HepG2 (cell line): ENCODE measurements around the gene PFDN5. TPM values are rescaled to one million over a fixed set of nuclear protein-coding genes. Genes with fewer than 3 reads are reported as not detected.

ENCODE experiments used
- ATAC-seq: fragments of 200-7000 bp; cut with Tn5 transposase; 3 replicates; pipeline ENCODE4 v1.9.1; 2020; ENCODE audit warnings: mild to moderate bottlenecking, moderate library complexity
- BruUV-seq: library from RNA; stranded (reverse); fragments of 400-500 nt; replicated peaks from 2 replicates; lab custom pipeline; 2021; lab: Mats Ljungman, UMichigan
- CTCF ChIA-PET: fragments of 300-600 bp; formaldehyde crosslinking; extraction: SDS; loops from one replicate; lab custom pipeline; 2021; ENCODE audit warnings: low total read pairs, inconsistent platforms, low intra/inter-chr PET ratio; lab: Yijun Ruan, JAX
- POLR2A ChIA-PET: fragments of 350-600 bp; sonication (Branson Sonifier 250); formaldehyde crosslinking; loops from one replicate; lab custom pipeline; 2020; ENCODE audit warnings: antibody characterized with exemption, inconsistent platforms; lab: Yijun Ruan, JAX
- DNase-seq: peaks from one replicate; pipeline ENCODE4 v3.0.0-alpha.2; 2015; ENCODE audit warnings: low spot score
- FAIRE-seq: peaks from 3 replicates; lab custom pipeline; 2011; peaks lifted over from hg19 to GRCh38; lab: Jason Lieb, UNC
- H2AFZ ChIP-seq: one replicate; pipeline ENCODE4 v1.6.1; 2011; ENCODE audit warnings: low read length, inconsistent platforms
- H3K27ac ChIP-seq: fragments of 300-600 bp; 3 replicates; pipeline ENCODE4 v1.8.0; 2011; ENCODE audit warnings: mixed run types, mild to moderate bottlenecking, mixed read lengths, low read length, inconsistent platforms; ENCODE audit not compliant: insufficient read depth; ENCODE audit errors: extremely low read length
- H3K27me3 ChIP-seq, 2 experiments: fragments of 200-600 bp in 1 of 2; 2 replicates in 1 of 2; 3 replicates in 1 of 2; pipeline versions ENCODE4 v1.6.0 to v1.8.0; 2011; ENCODE audit warnings: low read length in 2 of 2, mild to moderate bottlenecking in 2 of 2, moderate library complexity in 2 of 2, inconsistent platforms in 1 of 2; ENCODE audit not compliant: insufficient read depth in 2 of 2, control insufficient read depth in 1 of 2
- H3K36me3 ChIP-seq, 2 experiments: fragments of 200-600 bp in 1 of 2; replicated peaks in 1 of 2; 2 replicates in 1 of 2; 3 replicates in 1 of 2; pipeline versions ENCODE4 v1.5.1 to v1.8.0; 2011; ENCODE audit warnings: low read length in 2 of 2, inconsistent platforms in 1 of 2; ENCODE audit not compliant: insufficient read depth in 2 of 2, control insufficient read depth in 1 of 2
- H3K4me1 ChIP-seq: 2 replicates; pipeline ENCODE4 v1.5.1; 2012; ENCODE audit warnings: low read length, inconsistent platforms; ENCODE audit not compliant: insufficient read depth
- H3K4me2 ChIP-seq: 2 replicates; pipeline ENCODE4 v1.6.0; 2011; ENCODE audit warnings: low read depth, low read length, inconsistent platforms
- H3K4me3 ChIP-seq, 3 experiments: fragments of 200-600 bp in 1 of 3; sonication (generic), shearing (Covaris generic) in 1 of 3; replicated peaks in 1 of 3; 2 replicates each; pipeline ENCODE4 v1.5.1; 2011 to 2016; ENCODE audit warnings: low read length in 3 of 3, inconsistent platforms in 2 of 3, low read depth in 2 of 3, mild to moderate bottlenecking in 2 of 3, control low read depth in 1 of 3, mixed read lengths in 1 of 3; ENCODE audit not compliant: insufficient read depth in 1 of 3
- H3K79me2 ChIP-seq: one replicate; pipeline ENCODE4 v1.6.1; 2011; ENCODE audit warnings: low read length, inconsistent platforms; ENCODE audit not compliant: insufficient read depth
- H3K9ac ChIP-seq: 2 replicates; pipeline ENCODE4 v1.6.0; 2011; ENCODE audit warnings: mild to moderate bottlenecking, low read depth, low read length, inconsistent platforms; ENCODE audit not compliant: insufficient read depth
- H3K9me3 ChIP-seq: 2 replicates; pipeline ENCODE4 v1.5.1; 2012; ENCODE audit warnings: mild to moderate bottlenecking, low read length
- H4K20me1 ChIP-seq: 2 replicates; pipeline ENCODE4 v1.6.0; 2011; ENCODE audit warnings: inconsistent platforms, mild to moderate bottlenecking, low read length, moderate library complexity; ENCODE audit not compliant: insufficient read depth
- CHD4 ChIP-seq: fragments of 200-600 bp; sonication (generic); IDR thresholded peaks from 2 replicates; pipeline ENCODE4 v1.7.0; 2017; ENCODE audit warnings: mild to moderate bottlenecking, low read length, borderline replicate concordance
- LCORL ChIP-seq, 2 experiments: fragments of 450-650 bp in 1 of 2; sonication (generic) in 1 of 2; formaldehyde crosslinking in 1 of 2; IDR thresholded peaks; 2 replicates each; pipeline versions ENCODE4 v1.5.0 to v1.6.1; 2017 to 2020; ENCODE audit warnings: antibody characterized with exemption in 1 of 2, missing genetic modification reagents in 1 of 2
- MTA1 ChIP-seq: sonication (generic); formaldehyde crosslinking; IDR thresholded peaks from 2 replicates; pipeline ENCODE4 v1.4.0; 2020; ENCODE audit warnings: missing genetic modification reagents, mild to moderate bottlenecking, borderline replicate concordance
- SNAI1 ChIP-seq: sonication (generic); formaldehyde crosslinking; IDR thresholded peaks from 2 replicates; pipeline ENCODE4 v1.5.0; 2020; ENCODE audit warnings: mild to moderate bottlenecking, missing genetic modification reagents, borderline replicate concordance
- TMF1 ChIP-seq: sonication (generic); formaldehyde crosslinking; IDR thresholded peaks from 2 replicates; pipeline ENCODE4 v1.8.1; 2022; ENCODE audit warnings: low read depth, missing genetic modification reagents
- WIZ ChIP-seq: sonication (generic); formaldehyde crosslinking; IDR thresholded peaks from 2 replicates; pipeline ENCODE4 v1.5.1; 2020; ENCODE audit warnings: mild to moderate bottlenecking, missing genetic modification reagents
- ZBTB3 ChIP-seq: sonication (generic); formaldehyde crosslinking; IDR thresholded peaks from 2 replicates; pipeline ENCODE4 v1.4.0; 2020; ENCODE audit warnings: low read depth, mild to moderate bottlenecking, moderate library complexity, missing genetic modification reagents, borderline replicate concordance
- ZMYM3 ChIP-seq: sonication (generic); formaldehyde crosslinking; IDR thresholded peaks from 2 replicates; pipeline ENCODE4 v1.5.1; 2020; ENCODE audit warnings: mild to moderate bottlenecking, missing genetic modification reagents
- ZNF317 ChIP-seq: sonication (generic); formaldehyde crosslinking; IDR thresholded peaks from 2 replicates; pipeline ENCODE4 v1.5.0; 2020; ENCODE audit warnings: mild to moderate bottlenecking, missing genetic modification reagents
- ZNF484 ChIP-seq: sonication (generic); formaldehyde crosslinking; IDR thresholded peaks from 2 replicates; pipeline ENCODE4 v1.5.1; 2020; ENCODE audit warnings: mild to moderate bottlenecking, low read depth, missing genetic modification reagents, borderline replicate concordance
- ZNF614 ChIP-seq: IDR thresholded peaks from 2 replicates; pipeline ENCODE4 v1.6.1; 2018; ENCODE audit warnings: missing biosample characterization, missing genetic modification reagents, inconsistent platforms, borderline replicate concordance
- ZNF841 ChIP-seq: sonication (generic); formaldehyde crosslinking; IDR thresholded peaks from 2 replicates; pipeline ENCODE4 v1.8.1; 2023; ENCODE audit warnings: missing genetic modification reagents, borderline replicate concordance
- ZNF878 ChIP-seq: sonication (generic); formaldehyde crosslinking; IDR thresholded peaks from 2 replicates; pipeline ENCODE4 v1.8.1; 2023; ENCODE audit warnings: mild to moderate bottlenecking, missing genetic modification reagents, moderate library complexity
- WGBS: methylation state at CpG from one replicate; pipeline ENCODE4 v1.1.6; 2017; ENCODE audit warnings: low lambda C conversion rate; 5-methylcytosine and 5-hydroxymethylcytosine counted together
- in situ Hi-C: cut with HindIII; loops from 2 replicates; pipeline ENCODE4 v1.10.0; 2017; ENCODE audit warnings: low pct_unique_long_range_greater_than_20kb; ENCODE audit not compliant: extremely low pct_ligation_motif_present
- intact Hi-C: fragments of 100-400 bp; cut with micrococcal nuclease; formaldehyde crosslinking; loops from one replicate; pipeline ENCODE4 v1.10.0; 2022; ENCODE audit not compliant: unreplicated experiment
- polyA plus RNA-seq, 8 experiments: library from polyadenylated mRNA; depleted of rRNA in 3 of 8; stranded (reverse) in 7 of 8; unstranded in 1 of 8; fragments of >200 nt; fragmentation: Illumina TruSeq in 4 of 8; extraction: Trizol in 4 of 8; gene quantifications; 2 replicates each; pipeline versions ENCODE4 v1.2.1 to v1.2.3, GENCODE V29; 2011 to 2016; ENCODE audit warnings: low read depth in 4 of 8, missing spikeins in 1 of 8, mixed read lengths in 1 of 8; ENCODE audit not compliant: insufficient read depth in 1 of 8
- total RNA-seq, 5 experiments: library from RNA; depleted of rRNA; stranded (reverse); fragments of >200 nt; fragmentation: Illumina TruSeq; extraction: Trizol; gene quantifications; 2 replicates each; pipeline ENCODE4 v1.2.3, GENCODE V29; 2016; ENCODE audit warnings: low read depth in 1 of 5
- TF ChIP-seq, protein P1 (sequence below): IDR thresholded peaks from 2 replicates; pipeline ENCODE4 v1.6.1; 2016; ENCODE audit warnings: missing compliant biosample characterization, missing genetic modification reagents, borderline replicate concordance
- TF ChIP-seq, protein P2 (sequence below): sonication (generic); formaldehyde crosslinking; IDR thresholded peaks from 2 replicates; pipeline ENCODE4 v1.5.1; 2020; ENCODE audit warnings: mild to moderate bottlenecking, moderate library complexity, missing genetic modification reagents
- TF ChIP-seq, protein P3 (sequence below): sonication (generic); formaldehyde crosslinking; conservative IDR thresholded peaks from 2 replicates; pipeline ENCODE4 v1.4.0; 2020; ENCODE audit warnings: missing genetic modification reagents
- TF ChIP-seq, protein P4 (sequence below): sonication (generic); formaldehyde crosslinking; IDR thresholded peaks from 2 replicates; pipeline ENCODE4 v1.4.0; 2020; ENCODE audit warnings: mild to moderate bottlenecking, missing genetic modification reagents

PFDN5 gene
- total and polyA plus RNA-seq, 2 of the 13 experiments (the other 11 are each of a cell fraction or from before 2014, with no cell fraction given) = 449 to 462 TPM

DNA sequence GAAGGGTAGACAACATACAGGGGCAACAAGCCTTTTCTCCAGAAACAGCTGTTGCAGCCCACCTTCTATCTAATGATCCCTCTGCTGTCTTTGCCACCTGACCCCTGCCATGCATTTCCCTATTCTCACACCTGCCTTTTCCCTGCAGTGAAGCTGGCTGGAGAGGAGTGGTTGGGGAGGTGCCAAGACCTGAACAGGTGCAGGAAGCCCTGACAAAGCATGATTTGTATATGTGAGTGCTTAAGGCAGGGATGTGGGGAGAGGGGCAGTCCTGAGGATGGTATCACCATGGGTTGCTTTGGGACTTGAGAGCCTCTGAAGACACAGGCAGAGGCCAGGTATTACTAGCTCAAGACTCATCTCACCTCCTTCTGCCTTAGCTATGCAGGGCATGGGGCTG is 2.9 kb upstream of the PFDN5 start (continued):
- TF ChIP-seq SNAI1 (CRISPR knock-in tag) (no peak), LCORL (IDR thresholded peaks at IDR 0.05) (no peak), LCORL (CRISPR knock-in tag; IDR thresholded peaks at IDR 0.05) (no peak), ZNF841 (CRISPR knock-in tag) (no peak), ZMYM3 (CRISPR knock-in tag) (no peak), MTA1 (CRISPR knock-in tag) (no peak), ZNF484 (no peak)
- TF ChIP-seq, protein P1, sequence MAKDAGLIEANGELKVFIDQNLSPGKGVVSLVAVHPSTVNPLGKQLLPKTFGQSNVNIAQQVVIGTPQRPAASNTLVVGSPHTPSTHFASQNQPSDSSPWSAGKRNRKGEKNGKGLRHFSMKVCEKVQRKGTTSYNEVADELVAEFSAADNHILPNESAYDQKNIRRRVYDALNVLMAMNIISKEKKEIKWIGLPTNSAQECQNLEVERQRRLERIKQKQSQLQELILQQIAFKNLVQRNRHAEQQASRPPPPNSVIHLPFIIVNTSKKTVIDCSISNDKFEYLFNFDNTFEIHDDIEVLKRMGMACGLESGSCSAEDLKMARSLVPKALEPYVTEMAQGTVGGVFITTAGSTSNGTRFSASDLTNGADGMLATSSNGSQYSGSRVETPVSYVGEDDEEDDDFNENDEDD (CRISPR knock-in tag) = no peak
- TF ChIP-seq, protein P2, sequence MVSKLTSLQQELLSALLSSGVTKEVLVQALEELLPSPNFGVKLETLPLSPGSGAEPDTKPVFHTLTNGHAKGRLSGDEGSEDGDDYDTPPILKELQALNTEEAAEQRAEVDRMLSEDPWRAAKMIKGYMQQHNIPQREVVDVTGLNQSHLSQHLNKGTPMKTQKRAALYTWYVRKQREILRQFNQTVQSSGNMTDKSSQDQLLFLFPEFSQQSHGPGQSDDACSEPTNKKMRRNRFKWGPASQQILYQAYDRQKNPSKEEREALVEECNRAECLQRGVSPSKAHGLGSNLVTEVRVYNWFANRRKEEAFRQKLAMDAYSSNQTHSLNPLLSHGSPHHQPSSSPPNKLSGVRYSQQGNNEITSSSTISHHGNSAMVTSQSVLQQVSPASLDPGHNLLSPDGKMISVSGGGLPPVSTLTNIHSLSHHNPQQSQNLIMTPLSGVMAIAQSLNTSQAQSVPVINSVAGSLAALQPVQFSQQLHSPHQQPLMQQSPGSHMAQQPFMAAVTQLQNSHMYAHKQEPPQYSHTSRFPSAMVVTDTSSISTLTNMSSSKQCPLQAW (CRISPR knock-in tag) = no peak
- TF ChIP-seq, protein P3, sequence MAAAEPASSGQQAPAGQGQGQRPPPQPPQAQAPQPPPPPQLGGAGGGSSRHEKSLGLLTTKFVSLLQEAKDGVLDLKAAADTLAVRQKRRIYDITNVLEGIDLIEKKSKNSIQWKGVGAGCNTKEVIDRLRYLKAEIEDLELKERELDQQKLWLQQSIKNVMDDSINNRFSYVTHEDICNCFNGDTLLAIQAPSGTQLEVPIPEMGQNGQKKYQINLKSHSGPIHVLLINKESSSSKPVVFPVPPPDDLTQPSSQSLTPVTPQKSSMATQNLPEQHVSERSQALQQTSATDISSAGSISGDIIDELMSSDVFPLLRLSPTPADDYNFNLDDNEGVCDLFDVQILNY (CRISPR knock-in tag) = no peak

DNA sequence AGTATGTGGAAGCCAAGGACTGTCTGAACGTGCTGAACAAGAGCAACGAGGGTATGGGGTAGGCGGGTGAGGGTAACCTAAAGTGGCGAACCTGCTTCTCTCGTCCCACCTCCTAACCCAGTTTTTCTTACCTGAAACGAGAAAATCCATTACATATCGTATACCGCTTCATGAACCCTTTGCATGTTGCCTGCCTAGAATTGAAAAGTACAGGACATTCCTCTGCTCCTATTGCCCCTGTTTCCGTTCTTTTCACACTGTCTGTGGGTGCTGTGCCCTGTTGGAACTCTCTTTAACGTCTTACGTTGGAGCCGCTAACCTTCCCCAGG is 513 bp downstream of the PFDN5 start:
- no peak for ATAC-seq
- peak overlapping the region; percentile 74 for H3K27ac ChIP-seq
- peaks cover 32% of the 10 kb centered on the region for H3K79me2 ChIP-seq
- BruUV-seq = TSS peak; percentile 69
- H3K4me1 ChIP-seq = peaks cover 46% of the 10 kb centered on the region
- ChIA-PET POLR2A (interaction anchor here (0.7 to 1.9 kb wide), 26 partner anchors 8 to 248 kb away, joined by 3 to 53 read pairs (median 5); partner anchors contain the start of genes AAAS, CSAD, ESPL1 and PRR13), CTCF (no interaction called here)
- in situ Hi-C loops (no loop called here), intact Hi-C loops (loop anchor here (5.0 kb wide), 1 partner anchor 74 kb away; no protein-coding TSS in a partner anchor)
- DNase-seq = no peak
- no peak for FAIRE-seq
- H3K36me3 ChIP-seq = peaks cover 8 to 24% of the 10 kb centered on the region in 2 experiments
- peaks cover 0 to 4% of the 10 kb centered on the region in 2 experiments; a peak in 1 of 5 replicates for H3K27me3 ChIP-seq
- H4K20me1 ChIP-seq = no peaks in the 10 kb centered on the region
- peak overlapping the region; percentile 78 for H2AFZ ChIP-seq
- 1% methylated on average over 12 of the region's 12 CpGs for WGBS
- peak overlapping the region; percentile 90 for H3K4me2 ChIP-seq
- H3K9ac ChIP-seq = peak overlapping the region; percentile 98
- peak overlapping the region; percentile 90 to 98 (median 96) for H3K4me3 ChIP-seq
- no peaks in the 10 kb centered on the region for H3K9me3 ChIP-seq
- TF ChIP-seq WIZ (CRISPR knock-in tag) (no peak), TMF1 (CRISPR knock-in tag) (0 out of 2 replicates have a peak, but pooled peaks have one; percentile 5), ZNF878 (CRISPR knock-in tag) (no peak), CHD4 (no peak), ZNF614 (0 out of 2 replicates have a peak, but pooled peaks have one; percentile 6), SNAI1 (CRISPR knock-in tag) (0 out of 2 replicates have a peak, but pooled peaks have one; percentile 38), ZNF317 (CRISPR knock-in tag) (0 out of 2 replicates have a peak, but pooled peaks have one; percentile 37), ZBTB3 (0 out of 2 replicates have a peak, but pooled peaks have one; percentile 4)
- TF ChIP-seq, protein P4, sequence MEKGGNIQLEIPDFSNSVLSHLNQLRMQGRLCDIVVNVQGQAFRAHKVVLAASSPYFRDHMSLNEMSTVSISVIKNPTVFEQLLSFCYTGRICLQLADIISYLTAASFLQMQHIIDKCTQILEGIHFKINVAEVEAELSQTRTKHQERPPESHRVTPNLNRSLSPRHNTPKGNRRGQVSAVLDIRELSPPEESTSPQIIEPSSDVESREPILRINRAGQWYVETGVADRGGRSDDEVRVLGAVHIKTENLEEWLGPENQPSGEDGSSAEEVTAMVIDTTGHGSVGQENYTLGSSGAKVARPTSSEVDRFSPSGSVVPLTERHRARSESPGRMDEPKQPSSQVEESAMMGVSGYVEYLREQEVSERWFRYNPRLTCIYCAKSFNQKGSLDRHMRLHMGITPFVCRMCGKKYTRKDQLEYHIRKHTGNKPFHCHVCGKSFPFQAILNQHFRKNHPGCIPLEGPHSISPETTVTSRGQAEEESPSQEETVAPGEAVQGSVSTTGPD (CRISPR knock-in tag) = 0 out of 2 replicates have a peak, but pooled peaks have one; percentile 29
